HG03521 (cell line): ENCODE measurements around the gene BCAS3.

ENCODE experiments used
- ATAC-seq: cut with Tn5 transposase; IDR thresholded peaks from one replicate; pipeline ENCODE4 v1.9.1; 2021; ENCODE audit warnings: mild to moderate bottlenecking, moderate library complexity; ENCODE audit not compliant: unreplicated experiment

Gene BCAS3

GRCh38 chr17:61412143-61412859, 734.6 kb downstream of the BCAS3 start:
- peak; percentile 58 for ATAC-seq

- peak; percentile 1 for ATAC-seq
These were observed 735.4 kb downstream of the BCAS3 start for GRCh38 chr17:61412860-61413660.

- no peak for ATAC-seq
These were observed 736.0 kb downstream of the BCAS3 start for GRCh38 chr17:61413661-61414126.

- ATAC-seq, result no peak
These were observed 736.7 kb downstream of the BCAS3 start for GRCh38 chr17:61414141-61414935.

- ATAC-seq, result no peak
These were observed 737.2 kb downstream of the BCAS3 start for GRCh38 chr17:61414936-61415251.

GRCh38 chr17:61415374-61416210, 737.9 kb downstream of the BCAS3 start:
- no peak for ATAC-seq

- ATAC-seq, result no peak
These were observed 738.5 kb downstream of the BCAS3 start for GRCh38 chr17:61416211-61416539.

GRCh38 chr17:61416540-61417363, 739.1 kb downstream of the BCAS3 start:
- no peak for ATAC-seq

GRCh38 chr17:61418449-61418848, 740.8 kb downstream of the BCAS3 start:
- ATAC-seq, result no peak

GRCh38 chr17:61419496-61420046, 741.9 kb downstream of the BCAS3 start:
- no peak for ATAC-seq

- ATAC-seq, result no peak
These were observed 742.4 kb downstream of the BCAS3 start for GRCh38 chr17:61420052-61420451.

- ATAC-seq, result no peak
These were observed 743.2 kb downstream of the BCAS3 start for GRCh38 chr17:61420745-61421398.

GRCh38 chr17:61421460-61421859, 743.8 kb downstream of the BCAS3 start:
- no peak for ATAC-seq

GRCh38 chr17:61422116-61422799, 744.6 kb downstream of the BCAS3 start:
- no peak for ATAC-seq

- no peak for ATAC-seq
These were observed 745.2 kb downstream of the BCAS3 start for GRCh38 chr17:61422869-61423268.

- ATAC-seq, result no peak
These were observed 746.5 kb downstream of the BCAS3 start for GRCh38 chr17:61423967-61424649.

GRCh38 chr17:61425682-61426481, 748.2 kb downstream of the BCAS3 start:
- ATAC-seq, result no peak
